Vagina (tissue), 2 donors: Measurements from ENCODE around the gene SDHC. TPM values are rescaled to one million over a fixed set of nuclear protein-coding genes. Genes with fewer than 3 reads are reported as not detected.

ENCODE experiments used
- DNase-seq, 2 donors: peaks; one replicate each; pipeline ENCODE4 v3.0.0-alpha.2; 2017; ENCODE audit errors: extremely low spot score in 2 of 2
- H3K27ac ChIP-seq: fragments of 200-600 bp; sonication (generic); one replicate; pipeline ENCODE4 v1.5.1; 2019
- H3K27me3 ChIP-seq: fragments of 200-600 bp; sonication (generic); one replicate; pipeline ENCODE4 v1.5.1; 2019
- H3K36me3 ChIP-seq, 2 donors: fragments of 200-600 bp; sonication (generic); one replicate each; pipeline ENCODE4 v1.5.1; 2017 to 2019
- H3K4me1 ChIP-seq: fragments of 200-600 bp; sonication (generic); one replicate; pipeline ENCODE4 v1.5.1; 2019
- H3K4me3 ChIP-seq, 2 donors: fragments of 200-600 bp; sonication (generic); 1 replicate in 1 of 2; 2 replicates in 1 of 2; pipeline ENCODE4 v1.5.1; 2016 to 2019
- H3K9me3 ChIP-seq: fragments of 200-600 bp; sonication (generic); one replicate; pipeline ENCODE4 v1.5.1; 2019
- POLR2A ChIP-seq, 2 donors: fragments of 450-650 bp; IDR thresholded peaks; one replicate each; pipeline ENCODE4 v1.6.1; 2017; ENCODE audit warnings: antibody characterized with exemption in 2 of 2, mild to moderate bottlenecking in 2 of 2, moderate library complexity in 2 of 2
- POLR2AphosphoS5 ChIP-seq, 2 donors: sonication (generic); formaldehyde crosslinking; IDR thresholded peaks; one replicate each; pipeline ENCODE4 v1.9.0; 2017; ENCODE audit warnings: antibody characterized with exemption in 2 of 2, mild to moderate bottlenecking in 2 of 2, low read depth in 1 of 2; ENCODE audit not compliant: insufficient read depth in 1 of 2
- intact Hi-C: fragments of 100-400 bp; cut with DNase I; formaldehyde crosslinking; loops from one replicate; pipeline ENCODE4 v1.15.1; 2023
- total RNA-seq: library from RNA; depleted of rRNA; stranded (reverse); fragments of >200 nt; gene quantifications from one replicate; pipeline ENCODE4 v1.2.3, GENCODE V29; 2016
- TF ChIP-seq, protein P1 (sequence below), 3 experiments: fragments of 450-650 bp in 2 of 3; fragments of 200-600 bp in 1 of 3; sonication (generic) in 1 of 3; IDR thresholded peaks; one replicate each; pipeline ENCODE4 v1.5.1; 2017 to 2019; ENCODE audit warnings: antibody characterized with exemption in 3 of 3, mild to moderate bottlenecking in 2 of 3, moderate library complexity in 2 of 3

Gene SDHC
- total RNA-seq, 1 donor from 2014 or later = 44.9 TPM

DNA sequence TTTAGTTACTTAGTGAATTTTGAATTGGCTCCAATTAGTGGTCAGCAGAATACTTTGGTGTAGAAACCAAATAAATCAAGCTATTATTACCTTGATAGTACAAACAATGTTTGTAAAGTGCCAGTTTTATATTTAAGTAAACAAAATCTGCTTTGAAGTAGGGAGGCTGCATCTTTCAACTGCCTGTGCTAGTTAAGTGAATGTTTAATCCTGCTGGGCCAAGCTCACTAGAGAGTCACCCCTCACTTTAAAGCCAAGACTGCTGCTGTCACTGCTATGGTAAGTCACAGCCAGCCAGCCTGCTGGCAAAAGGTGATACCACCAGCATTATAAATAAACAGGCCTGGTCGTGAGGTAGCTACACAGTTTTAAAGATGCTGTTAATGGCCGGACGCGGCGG, 63.8 kb downstream of the SDHC start:
- peaks cover 7% of the 10 kb centered on the region for H3K4me1 ChIP-seq
- TF ChIP-seq POLR2A (IDR thresholded peaks at IDR 0.05) = no peak
- TF ChIP-seq, protein P1, sequence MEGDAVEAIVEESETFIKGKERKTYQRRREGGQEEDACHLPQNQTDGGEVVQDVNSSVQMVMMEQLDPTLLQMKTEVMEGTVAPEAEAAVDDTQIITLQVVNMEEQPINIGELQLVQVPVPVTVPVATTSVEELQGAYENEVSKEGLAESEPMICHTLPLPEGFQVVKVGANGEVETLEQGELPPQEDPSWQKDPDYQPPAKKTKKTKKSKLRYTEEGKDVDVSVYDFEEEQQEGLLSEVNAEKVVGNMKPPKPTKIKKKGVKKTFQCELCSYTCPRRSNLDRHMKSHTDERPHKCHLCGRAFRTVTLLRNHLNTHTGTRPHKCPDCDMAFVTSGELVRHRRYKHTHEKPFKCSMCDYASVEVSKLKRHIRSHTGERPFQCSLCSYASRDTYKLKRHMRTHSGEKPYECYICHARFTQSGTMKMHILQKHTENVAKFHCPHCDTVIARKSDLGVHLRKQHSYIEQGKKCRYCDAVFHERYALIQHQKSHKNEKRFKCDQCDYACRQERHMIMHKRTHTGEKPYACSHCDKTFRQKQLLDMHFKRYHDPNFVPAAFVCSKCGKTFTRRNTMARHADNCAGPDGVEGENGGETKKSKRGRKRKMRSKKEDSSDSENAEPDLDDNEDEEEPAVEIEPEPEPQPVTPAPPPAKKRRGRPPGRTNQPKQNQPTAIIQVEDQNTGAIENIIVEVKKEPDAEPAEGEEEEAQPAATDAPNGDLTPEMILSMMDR (IDR thresholded peaks at IDR 0.05) = no peak
- no peak for TF ChIP-seq POLR2AphosphoS5 (IDR thresholded peaks at IDR 0.05; ENCODE audit: insufficient read depth in 1 of 2, low read depth in 1 of 2)
- H3K9me3 ChIP-seq = no peaks in the 10 kb centered on the region
- no peak overlapping the region for H3K27ac ChIP-seq
- intact Hi-C loops = no loop called here
- H3K27me3 ChIP-seq = no peaks in the 10 kb centered on the region
- H3K4me3 ChIP-seq = no peak overlapping the region
- no peaks in the 10 kb centered on the region for H3K36me3 ChIP-seq
- DNase-seq = no peak

DNA sequence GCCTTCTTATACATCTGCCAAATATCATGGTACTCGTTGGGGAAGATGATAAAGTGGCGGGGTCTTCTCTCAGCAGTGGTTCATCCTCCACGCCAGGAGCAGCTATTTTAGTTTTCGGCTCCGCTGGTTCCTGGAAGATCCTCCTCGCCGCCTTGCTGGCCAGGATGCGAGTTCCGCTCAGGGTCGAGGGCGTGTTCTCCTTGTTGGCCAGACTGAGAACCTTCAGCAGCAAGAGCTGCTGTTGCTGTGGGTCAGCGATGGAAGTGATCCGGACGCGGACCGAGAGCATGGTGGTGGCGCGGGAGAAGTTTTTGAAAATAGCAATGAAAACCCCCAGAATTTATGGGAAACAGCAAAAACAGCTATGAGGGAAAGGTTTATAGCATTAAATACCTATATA, 64.9 kb downstream of the SDHC start:
- Histone ChIP-seq H3K27me3 (no peaks in the 10 kb centered on the region), H3K36me3 (no peaks in the 10 kb centered on the region), H3K9me3 (no peaks in the 10 kb centered on the region), H3K4me1 (peaks cover 8% of the 10 kb centered on the region), H3K27ac (no peak overlapping the region), H3K4me3 (no peak overlapping the region)
- intact Hi-C loops = no loop called here
- TF ChIP-seq POLR2AphosphoS5 (IDR thresholded peaks at IDR 0.05; ENCODE audit: insufficient read depth in 1 of 2, low read depth in 1 of 2) (no peak), POLR2A (IDR thresholded peaks at IDR 0.05) (no peak)
- TF ChIP-seq, protein P1 (IDR thresholded peaks at IDR 0.05) = no peak
- DNase-seq = no peak

DNA sequence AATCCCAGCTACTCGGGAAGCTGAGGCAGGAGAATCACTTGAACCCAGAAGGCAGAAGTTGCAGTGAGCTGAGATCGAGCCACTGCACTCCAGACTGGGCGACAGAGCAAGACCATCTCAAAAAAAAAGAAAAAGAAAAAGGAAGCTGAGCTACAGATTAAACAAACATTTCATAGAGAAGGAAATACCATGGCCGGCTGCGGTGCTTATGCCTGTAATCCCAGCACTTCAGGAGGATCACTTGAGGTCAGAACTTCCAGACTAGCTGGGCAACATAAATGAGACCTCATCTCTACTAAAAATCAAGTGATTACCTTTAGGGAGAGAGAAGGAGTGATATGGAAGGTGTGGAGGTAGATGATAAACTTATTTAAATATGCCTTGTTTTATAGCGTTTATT, 67.5 kb downstream of the SDHC start:
- Histone ChIP-seq H3K27me3 (no peaks in the 10 kb centered on the region), H3K36me3 (no peaks in the 10 kb centered on the region), H3K4me1 (peaks cover 8% of the 10 kb centered on the region), H3K9me3 (no peaks in the 10 kb centered on the region), H3K4me3 (no peak overlapping the region), H3K27ac (no peak overlapping the region)
- intact Hi-C loops = loop anchor here (5.0 to 10.0 kb wide), 3 partner anchors 67 to 187 kb away; partner anchors contain the start of genes ADAMTS4, SDHC and TOMM40L
- TF ChIP-seq POLR2AphosphoS5 (IDR thresholded peaks at IDR 0.05; ENCODE audit: insufficient read depth in 1 of 2, low read depth in 1 of 2) (no peak), POLR2A (IDR thresholded peaks at IDR 0.05) (no peak)
- TF ChIP-seq, protein P1 (IDR thresholded peaks at IDR 0.05) = no peak
- no peak for DNase-seq

DNA sequence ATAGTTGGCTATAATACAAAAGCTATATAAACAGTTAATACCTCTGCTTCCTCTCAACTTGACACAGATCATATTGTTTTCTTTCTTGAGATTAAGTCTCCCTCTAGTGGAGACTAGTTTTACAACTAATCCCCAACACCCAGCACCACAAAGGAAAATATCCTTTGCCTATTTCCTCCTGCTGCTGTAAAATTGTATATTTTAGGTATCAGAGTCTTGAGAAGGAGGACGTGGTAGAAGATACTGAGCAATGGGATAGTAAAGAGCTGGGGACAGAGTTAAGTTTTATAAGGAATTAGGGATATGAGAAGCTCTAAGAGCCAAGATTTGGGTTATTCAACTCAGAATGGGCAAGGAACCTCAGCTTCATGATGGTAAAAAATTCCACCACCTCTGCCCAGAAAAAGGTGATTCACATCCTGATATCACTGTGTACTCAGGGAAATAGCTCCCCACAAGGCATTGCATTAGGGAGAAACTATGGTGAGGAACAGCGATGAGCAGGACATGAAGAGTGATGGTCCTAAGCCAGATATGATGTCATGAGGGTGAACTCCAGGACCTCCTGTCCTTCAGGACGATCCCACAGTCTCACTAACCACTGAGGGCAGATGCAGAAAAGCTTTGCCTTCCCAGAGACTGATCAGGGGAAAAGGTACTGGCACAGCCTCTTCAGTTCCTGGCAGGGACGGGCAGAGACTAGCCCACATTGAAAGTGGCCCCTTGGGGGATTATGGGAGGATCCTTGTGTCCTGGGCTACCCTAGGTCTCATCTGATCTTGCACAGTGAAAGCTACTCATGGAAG, 68.2 kb downstream of the SDHC start:
- peak overlapping the region; percentile 5 for H3K27ac ChIP-seq
- intact Hi-C loops = loop anchor here (5.0 to 10.0 kb wide), 3 partner anchors 68 to 188 kb away; partner anchors contain the start of genes ADAMTS4, SDHC and TOMM40L

More for the DNA sequence above, 68.2 kb downstream of the SDHC start:
- Histone ChIP-seq H3K4me1 (peaks cover 8% of the 10 kb centered on the region), H3K36me3 (no peaks in the 10 kb centered on the region), H3K27me3 (no peaks in the 10 kb centered on the region), H3K4me3 (no peak overlapping the region), H3K9me3 (no peaks in the 10 kb centered on the region)
- peak in 1 of 2 donors; percentile 91 for DNase-seq
- TF ChIP-seq POLR2AphosphoS5 (IDR thresholded peaks at IDR 0.05; ENCODE audit: insufficient read depth in 1 of 2, low read depth in 1 of 2) (peak in 1 of 2 donors; percentile 68), POLR2A (IDR thresholded peaks at IDR 0.05) (no peak)
- TF ChIP-seq, protein P1 (IDR thresholded peaks at IDR 0.05) = peak in 2 of 3 experiments; percentile 60 to 75
